T-helper 22 cell (primary cell): ENCODE results near the gene RAI1.

Experiments
- DNase-seq: peaks from one replicate; pipeline ENCODE4 v3.0.0-alpha.2; 2020; ENCODE audit warnings: low read depth

The RAI1 gene

DNA sequence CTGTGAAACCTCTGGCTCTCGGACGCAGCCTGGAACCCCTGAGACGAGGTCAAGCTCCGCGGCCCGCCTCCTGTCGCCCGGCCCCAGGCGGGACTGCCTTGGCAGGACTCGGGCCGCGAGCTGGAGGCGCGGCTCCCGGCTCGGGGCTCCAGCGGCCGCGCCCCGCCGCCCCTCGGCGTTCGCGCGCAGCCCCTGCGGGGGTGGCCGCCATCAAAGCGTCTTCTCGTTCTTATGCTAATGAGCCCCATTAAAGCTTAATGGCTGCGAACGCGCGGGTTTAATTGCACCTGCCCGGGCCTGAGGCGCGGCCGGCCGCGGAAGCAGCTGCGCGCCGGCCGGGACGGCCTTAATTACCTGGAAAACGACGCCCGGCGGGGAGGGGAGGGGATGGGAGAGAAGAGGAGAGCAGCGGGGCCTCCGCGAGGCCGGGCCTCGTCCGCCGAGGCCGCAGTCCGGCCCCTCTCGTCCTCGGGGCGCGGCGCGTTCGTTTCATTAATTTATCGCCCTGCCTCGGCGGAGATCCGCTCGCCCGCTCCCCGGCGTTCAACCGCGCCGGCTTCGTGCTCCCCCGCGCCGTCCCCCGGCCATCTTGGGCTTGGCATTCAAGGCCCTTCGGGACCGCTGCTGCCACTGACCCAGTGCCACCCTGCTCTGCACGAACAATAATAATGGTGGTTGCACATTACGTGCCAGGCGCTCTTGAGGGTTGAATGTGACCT, 19.2 kb downstream of the RAI1 start:
- no peak for DNase-seq

DNA sequence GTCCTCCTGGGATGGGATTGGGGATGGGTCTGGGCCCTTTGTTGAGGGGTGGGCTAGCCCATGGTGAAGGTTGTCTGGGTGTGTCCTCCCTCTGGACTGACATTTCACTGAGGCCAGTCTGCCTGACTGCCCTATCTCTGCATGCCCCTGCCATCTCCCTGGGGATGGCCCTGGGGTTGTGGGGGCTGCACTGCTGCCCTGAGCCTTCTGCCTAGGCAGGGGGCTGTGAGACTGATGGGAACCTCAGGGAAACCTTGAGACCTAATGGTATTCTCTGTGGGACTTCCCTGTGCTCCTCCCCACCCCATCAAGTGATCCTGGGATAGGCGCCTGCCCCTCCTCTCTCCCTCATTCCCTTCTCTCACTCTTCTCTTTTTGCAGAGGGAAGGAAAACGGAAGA, 19.9 kb downstream of the RAI1 start:
- no peak for DNase-seq

GRCh38 chr17:17701658-17702057, 20.4 kb downstream of the RAI1 start:
- no peak for DNase-seq

DNA sequence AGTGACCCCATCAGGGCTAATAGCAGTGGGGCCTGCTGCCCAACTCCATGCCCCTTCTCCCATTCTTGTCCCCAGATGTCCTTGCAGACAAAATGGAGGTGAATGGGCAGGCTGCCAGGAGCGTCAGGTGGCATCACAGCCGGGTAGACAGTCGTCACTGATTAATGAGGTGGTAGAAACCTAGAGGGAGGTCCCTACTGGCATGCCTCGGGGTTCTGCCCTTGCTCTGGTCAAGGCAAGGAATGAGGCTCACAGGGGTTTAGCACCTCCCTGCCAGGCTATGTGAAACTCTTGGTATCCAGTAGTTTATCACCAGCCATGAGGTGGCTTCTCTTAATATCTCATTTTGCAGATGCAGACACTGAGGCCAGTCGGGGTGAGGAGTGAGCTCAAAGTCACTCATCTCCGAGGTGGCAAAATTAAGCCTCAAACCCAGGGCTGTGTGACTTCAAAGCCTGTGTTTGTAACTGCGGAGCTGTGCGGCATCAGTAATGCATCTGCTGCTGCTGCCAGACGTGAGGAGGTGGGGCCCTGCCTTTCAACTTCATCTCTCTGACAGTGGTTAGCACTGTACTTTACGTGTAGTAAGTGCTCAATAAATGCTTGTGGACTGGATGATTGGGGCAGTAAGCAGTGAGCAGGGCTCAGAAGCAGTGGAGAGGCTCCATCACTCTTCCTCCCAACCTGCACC, 21.3 kb downstream of the RAI1 start:
- no peak for DNase-seq

DNA sequence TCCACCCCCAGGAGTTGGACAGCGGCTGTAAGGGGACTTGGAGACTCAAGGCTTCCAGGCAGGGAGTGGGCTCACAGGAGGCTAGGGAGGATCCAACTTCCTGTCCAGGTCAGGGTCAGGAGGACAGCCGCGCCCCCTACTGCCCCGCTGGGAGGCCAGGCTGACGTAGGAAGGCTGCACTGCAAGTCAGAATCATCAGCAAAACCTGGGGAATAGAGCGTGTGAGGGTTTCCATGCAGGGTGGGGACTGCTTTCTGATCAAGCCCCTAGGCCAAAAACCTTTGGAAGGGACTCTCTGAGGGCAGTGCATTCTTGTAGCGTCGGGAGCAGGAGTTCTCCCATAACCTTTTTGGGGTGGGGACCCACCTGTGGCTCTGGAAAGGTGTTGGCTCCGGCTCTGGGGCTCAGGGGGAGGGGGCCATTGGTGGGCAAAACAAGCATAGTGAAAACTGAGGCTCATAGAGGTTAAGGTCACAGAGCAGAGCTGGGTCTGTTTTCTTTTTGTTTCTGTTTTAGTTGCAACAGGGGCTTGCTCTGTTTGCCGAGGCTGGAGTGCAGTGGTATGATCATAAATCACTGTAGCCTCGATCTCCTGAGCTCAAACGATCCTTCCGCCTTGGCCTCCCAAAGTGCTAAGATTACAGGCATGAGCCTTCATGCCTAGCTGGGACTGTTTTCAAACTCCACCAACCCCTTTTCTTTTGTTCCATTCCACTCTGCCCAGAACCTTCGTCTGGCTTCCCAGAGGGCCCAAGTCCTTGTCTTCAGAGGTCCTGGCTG, 22.1 kb downstream of the RAI1 start:
- DNase-seq = no peak

DNA sequence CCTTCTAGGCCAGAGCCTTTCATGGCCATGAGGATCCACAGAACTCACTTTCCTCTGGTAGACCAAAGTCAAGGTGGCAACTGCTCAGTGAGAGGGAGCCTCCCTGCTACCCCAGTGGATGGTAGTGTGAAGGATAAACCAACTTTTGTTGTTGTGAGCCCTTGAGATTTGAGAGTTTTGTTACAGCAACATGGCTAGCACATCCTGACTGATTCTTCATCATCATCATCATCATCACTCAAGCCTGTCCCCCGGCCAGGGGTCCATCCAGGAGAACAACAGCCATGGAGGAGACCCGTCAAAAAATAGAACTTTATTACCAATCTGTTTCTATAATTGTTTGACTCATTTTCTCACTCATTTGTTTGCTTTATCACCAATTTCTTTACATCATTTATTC, 23.7 kb downstream of the RAI1 start:
- DNase-seq = no peak

GRCh38 chr17:17706140-17707060, 25.1 kb downstream of the RAI1 start:
- DNase-seq = no peak

DNA sequence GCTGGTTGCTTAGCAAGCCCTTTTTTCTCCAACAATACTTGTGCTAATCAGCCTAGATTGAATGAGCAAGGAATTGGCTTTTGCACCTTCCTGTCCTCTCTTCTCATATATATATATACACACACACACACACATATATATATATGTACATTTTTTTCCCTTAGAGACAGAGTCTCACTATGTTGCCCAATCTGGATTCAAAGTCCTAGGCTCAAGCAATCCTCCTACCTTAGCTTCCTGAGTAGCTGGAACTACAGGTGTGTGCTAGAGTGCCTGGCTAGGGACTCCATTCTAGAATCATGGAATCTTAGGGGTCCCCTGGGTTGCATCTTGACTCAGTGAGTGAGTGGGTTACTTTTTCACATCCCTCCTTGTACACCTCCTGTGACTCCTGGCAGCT, 27.0 kb downstream of the RAI1 start:
- no peak for DNase-seq

DNA sequence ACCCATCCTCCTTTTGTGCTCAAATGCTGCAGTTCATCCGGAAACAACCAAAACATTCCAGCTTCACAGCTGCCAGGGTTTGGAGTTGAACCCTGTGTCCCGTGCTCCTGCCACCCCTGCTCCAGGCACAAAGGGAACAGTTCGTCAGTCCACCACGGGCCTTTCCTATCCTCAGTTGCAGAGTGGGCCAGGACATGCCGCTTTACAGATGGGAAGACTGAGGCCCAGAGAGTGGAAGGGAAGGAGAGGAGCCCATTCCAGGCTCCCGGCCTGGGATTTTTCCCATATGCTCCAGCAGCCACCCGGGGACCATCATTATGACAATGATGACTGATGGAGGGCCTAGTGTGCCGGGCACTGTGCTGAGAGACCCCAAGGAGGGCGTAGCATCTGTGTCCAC, 27.6 kb downstream of the RAI1 start:
- DNase-seq = no peak

DNA sequence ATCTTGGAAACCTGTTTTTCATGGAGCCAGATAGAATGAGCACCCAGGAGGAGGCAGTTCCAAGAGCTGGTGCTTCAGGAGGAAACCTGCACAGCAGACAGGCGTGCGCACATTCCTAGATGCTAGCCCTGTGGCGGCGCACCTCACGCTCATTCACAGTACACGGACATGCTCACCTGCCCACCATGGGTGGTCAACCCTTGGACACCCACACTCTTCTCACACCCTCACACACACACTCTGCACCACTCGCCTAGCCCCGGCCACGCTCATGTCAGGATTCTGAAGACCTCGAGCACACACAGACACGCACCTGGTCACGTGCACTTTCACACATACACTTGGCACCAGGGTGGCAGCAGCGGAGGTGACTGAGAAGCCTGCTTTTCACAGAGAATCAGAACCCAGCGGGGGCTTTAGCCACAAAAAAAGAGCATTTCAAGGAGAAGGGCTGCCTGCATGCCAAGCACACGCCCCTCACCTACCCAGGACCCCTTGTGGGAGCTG, 28.6 kb downstream of the RAI1 start:
- no peak for DNase-seq

DNA sequence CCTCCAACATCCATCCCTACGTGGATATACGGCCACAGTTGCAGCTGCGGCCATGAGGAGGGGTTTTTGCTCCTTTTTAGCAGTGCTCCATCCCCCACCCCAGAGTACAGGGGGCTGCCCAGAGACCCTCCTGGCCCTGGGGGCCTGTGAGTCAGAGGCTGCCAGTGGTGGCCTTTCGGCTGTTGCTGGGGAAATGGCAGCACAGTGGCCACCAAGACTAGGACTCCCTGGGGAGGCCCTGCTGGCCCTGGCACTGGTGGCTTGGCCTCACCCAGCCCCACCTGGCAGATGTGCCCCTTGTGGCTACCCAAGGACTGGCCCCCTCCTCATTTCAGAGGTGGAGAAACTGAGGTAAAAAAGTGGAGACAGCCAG, 29.1 kb downstream of the RAI1 start:
- no peak for DNase-seq

DNA sequence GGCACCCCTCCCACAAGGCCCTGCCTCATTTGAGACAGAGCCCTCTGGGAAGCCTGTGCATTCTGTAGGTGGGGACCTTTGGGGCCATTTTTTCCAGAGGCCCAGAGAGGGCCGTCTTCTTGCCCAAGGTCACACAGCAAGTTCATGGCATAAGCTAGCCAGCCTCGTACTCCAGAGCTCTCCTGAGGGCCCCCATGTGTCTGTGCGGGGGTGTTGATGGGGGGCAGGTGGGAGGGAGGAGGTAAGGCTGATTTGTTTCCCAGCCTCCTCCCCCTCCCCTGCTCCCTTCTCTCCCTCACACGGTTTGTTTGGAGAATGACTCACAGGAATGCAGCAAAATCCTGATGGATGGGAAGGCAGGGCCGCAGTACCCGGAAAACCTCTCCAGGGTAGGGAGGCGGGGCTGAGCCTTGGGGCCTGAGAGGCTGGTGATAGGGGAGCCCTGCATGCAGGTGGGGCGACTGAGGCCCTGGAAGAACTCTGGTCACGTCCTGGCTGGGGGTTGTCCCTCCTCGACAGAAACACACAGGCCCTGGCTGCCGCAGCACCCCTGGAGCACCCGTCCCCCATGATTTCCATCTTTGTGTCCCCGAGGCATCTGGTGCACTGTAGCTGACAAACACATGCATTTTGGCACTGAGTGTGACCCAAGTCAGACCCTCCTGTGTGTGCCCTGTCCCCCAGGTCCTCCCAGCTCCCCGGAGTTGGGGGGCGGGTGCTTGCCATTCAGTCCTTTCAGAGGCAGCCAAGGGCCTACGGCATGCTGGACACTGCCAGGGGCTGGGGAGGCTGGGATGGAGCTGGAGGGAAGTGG, 29.7 kb downstream of the RAI1 start:
- no peak for DNase-seq

- DNase-seq = no peak
Measured at GRCh38 chr17:17711641-17712162, 30.4 kb downstream of the RAI1 start.

- no peak for DNase-seq
Measured at GRCh38 chr17:17712268-17712924, 31.1 kb downstream of the RAI1 start.

DNA sequence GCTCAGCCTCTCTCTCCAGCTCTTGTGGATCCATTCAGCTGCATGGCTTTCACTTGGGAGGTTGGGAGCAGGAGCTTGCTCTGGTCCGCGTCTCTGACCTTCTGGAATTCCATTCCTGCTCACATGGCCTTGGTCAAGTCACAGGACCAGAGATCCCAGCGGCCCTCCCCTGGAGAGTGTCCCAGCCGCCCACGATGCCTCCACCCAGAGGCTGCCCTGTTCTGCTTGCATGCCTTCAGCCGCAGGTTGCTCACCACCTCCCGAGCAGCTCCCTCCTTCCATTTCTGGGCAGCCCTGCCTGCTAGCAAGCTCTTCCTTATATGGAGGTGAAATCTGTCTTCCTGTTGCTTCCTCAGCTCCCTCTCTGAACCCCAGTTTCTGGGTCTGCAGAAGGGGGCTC, 32.6 kb downstream of the RAI1 start:
- DNase-seq = no peak

DNA sequence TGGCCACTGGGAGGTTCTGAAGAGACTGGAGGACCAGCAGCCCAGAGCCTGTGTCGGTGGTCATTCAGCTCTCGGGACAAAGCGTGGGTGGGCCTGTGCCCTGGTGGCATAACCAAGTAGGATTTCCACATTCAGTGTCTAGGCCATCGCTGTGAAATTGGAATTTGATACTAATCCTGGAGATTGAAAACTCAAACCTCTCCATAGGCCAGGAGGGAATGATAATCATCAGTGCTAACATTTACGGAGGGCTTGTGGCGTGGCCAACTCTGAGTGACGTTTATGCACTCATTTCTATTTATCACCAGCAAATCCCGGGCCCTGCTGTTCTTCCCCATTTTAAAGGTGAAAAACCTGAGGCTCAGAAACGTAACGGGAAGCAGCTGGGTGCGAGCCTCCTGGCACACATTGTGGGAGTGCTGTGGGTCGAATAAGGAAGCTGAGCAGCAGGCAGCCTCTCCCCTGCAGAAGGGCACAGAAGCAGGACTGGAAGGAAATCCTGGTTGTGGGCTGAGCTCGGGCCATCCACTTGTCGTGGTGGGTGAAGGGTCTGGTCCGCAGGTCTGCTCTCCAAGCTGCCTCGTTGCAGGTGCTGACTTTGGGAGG, 33.1 kb downstream of the RAI1 start:
- DNase-seq = no peak

GRCh38 chr17:17714879-17715278, 33.6 kb downstream of the RAI1 start:
- no peak for DNase-seq

GRCh38 chr17:17716837-17717523, 35.7 kb downstream of the RAI1 start:
- no peak for DNase-seq

- DNase-seq = no peak
Measured at GRCh38 chr17:17718251-17718650, 37.0 kb downstream of the RAI1 start.
